Right renal pelvis (tissue), 4 donors: ENCODE results near the gene SAP30BP. TPM values are rescaled to one million over a fixed set of nuclear protein-coding genes. Genes with fewer than 3 reads are reported as not detected.

Experiments used
- DNase-seq, 4 donors: peaks; one replicate each; pipeline ENCODE4 v3.0.0-alpha.2; 2013; ENCODE audit warnings: low read depth in 4 of 4, low spot score in 3 of 4, missing footprints in 1 of 4
- polyA plus RNA-seq, 4 donors: library from polyadenylated mRNA; unstranded; fragments of 120-200 nt; gene quantifications; one replicate each; pipeline ENCODE4 v1.2.1, GENCODE V29; 2013; ENCODE audit not compliant: insufficient read length in 4 of 4

SAP30BP gene
- polyA plus RNA-seq, 4 donors: 96.9 to 103 (median 100) TPM

- no peak for DNase-seq
Measured at GRCh38 chr17:75704963-75705875, 38.1 kb downstream of the SAP30BP start.

GRCh38 chr17:75706042-75706728 lies 39.0 kb downstream of the SAP30BP start:
- DNase-seq: no peak

GRCh38 chr17:75707079-75707571 lies 40.0 kb downstream of the SAP30BP start:
- DNase-seq: no peak

GRCh38 chr17:75712446-75712845 lies 45.3 kb downstream of the SAP30BP start:
- DNase-seq: no peak

GRCh38 chr17:75719732-75720131 lies 52.6 kb downstream of the SAP30BP start:
- no peak for DNase-seq

GRCh38 chr17:75720656-75721462 lies 53.7 kb downstream of the SAP30BP start, which contains the start of gene ITGB4:
ITGB4 (plus strand) TSS chr17:75721459; CDS start chr17:75724704, 3,245 bp downstream.
- peak in 3 of 4 donors; percentile 10 to 33 (median 16) for DNase-seq

- no peak for DNase-seq
Measured at GRCh38 chr17:75721463-75722011, 54.4 kb downstream of the SAP30BP start.

GRCh38 chr17:75722076-75722475 lies 54.9 kb downstream of the SAP30BP start:
- DNase-seq: no peak

- no peak for DNase-seq
Measured at GRCh38 chr17:75722542-75723095, 55.5 kb downstream of the SAP30BP start.

GRCh38 chr17:75723171-75723930 lies 56.2 kb downstream of the SAP30BP start:
- no peak for DNase-seq

- DNase-seq: no peak
Measured at GRCh38 chr17:75724016-75725003, 57.2 kb downstream of the SAP30BP start.

GRCh38 chr17:75725504-75725903 lies 58.4 kb downstream of the SAP30BP start:
- DNase-seq: no peak

- DNase-seq: no peak
Measured at GRCh38 chr17:75727391-75727790, 60.3 kb downstream of the SAP30BP start.

- no peak for DNase-seq
Measured at GRCh38 chr17:75729351-75729750, 62.2 kb downstream of the SAP30BP start.

- DNase-seq: no peak
Measured at GRCh38 chr17:75730065-75730464, 62.9 kb downstream of the SAP30BP start.

GRCh38 chr17:75731086-75731715 lies 64.1 kb downstream of the SAP30BP start:
- DNase-seq: no peak

GRCh38 chr17:75731716-75732498 lies 64.8 kb downstream of the SAP30BP start:
- no peak for DNase-seq
